ENCODE measurements around the gene TTC12.

The TTC12 gene, protein sequence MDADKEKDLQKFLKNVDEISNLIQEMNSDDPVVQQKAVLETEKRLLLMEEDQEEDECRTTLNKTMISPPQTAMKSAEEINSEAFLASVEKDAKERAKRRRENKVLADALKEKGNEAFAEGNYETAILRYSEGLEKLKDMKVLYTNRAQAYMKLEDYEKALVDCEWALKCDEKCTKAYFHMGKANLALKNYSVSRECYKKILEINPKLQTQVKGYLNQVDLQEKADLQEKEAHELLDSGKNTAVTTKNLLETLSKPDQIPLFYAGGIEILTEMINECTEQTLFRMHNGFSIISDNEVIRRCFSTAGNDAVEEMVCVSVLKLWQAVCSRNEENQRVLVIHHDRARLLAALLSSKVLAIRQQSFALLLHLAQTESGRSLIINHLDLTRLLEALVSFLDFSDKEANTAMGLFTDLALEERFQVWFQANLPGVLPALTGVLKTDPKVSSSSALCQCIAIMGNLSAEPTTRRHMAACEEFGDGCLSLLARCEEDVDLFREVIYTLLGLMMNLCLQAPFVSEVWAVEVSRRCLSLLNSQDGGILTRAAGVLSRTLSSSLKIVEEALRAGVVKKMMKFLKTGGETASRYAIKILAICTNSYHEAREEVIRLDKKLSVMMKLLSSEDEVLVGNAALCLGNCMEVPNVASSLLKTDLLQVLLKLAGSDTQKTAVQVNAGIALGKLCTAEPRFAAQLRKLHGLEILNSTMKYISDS

DNA sequence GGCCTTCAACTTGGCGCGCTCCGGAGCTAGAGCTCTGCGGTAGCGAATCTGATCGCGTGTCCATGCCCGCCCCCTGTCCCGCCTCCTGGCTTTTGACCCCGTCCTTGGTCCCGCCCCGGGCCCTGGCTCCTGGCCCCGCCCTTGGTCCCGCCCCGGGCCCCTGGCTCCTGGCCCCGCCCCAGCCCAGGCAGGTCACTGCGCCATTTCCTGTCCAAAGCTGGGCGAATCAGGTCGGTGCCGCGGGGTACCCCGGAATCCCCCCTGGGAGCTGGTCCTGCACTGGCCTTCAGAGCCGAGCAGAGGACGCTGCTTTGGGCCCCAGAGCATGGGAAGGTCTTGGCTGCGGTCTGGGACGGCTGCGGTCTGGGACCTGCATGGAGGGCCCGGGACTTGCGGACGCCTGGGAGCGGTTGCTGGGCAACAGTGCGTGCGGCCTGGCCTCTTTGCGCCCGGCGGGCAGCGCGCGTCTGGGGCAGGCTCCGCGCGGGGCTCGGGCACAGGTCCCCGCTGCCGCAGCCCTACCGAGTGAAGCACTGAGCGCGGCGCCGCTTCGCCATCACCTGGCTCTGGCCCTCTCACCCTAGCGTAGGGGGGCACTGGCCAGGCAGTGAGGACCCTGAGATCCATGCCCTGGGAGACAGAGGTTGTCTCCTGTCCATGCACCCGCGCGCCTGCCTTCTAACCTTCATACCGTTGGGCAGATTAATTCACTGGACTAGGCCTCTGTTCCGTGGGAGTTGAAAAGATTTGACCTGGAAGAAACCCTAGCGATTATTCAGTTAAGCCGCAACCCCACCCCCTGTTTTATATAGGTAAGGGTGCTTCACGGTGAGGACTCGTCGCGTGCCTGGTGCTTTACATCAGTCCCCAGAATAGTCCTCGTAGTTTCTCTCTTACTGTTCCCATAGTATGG lies at the start of gene TTC12:
TSS of gene TTC12 (plus strand) at position 195 of the 913 bp plus-strand sequence. CDS start 1,675 bp downstream, outside the sequence.
- peak; percentile 90 to 94 for DNase-seq (ENCODE audit: low read depth in 2 of 2)

DNA sequence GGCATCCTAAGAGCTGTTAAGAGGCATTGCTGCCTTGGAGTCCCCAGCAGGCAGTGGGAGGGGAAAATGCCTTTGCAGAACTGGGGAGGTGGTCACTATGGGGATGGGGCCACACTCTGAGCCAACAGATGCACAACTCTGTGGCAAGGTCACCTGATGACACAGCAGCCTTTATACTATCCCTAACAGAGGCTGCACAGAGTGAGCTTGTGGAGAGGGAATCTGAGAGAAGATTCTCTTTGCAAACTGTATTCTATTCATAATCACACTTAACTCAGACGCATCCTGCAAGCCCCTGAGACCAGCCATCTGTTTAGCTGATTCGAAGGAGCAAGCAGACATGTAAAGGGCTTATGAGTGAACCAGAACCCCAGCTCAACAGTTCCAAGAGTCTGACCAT lies 49.0 kb upstream of the TTC12 start:
- DNase-seq (ENCODE audit: low read depth in 2 of 2) = no peak

DNA sequence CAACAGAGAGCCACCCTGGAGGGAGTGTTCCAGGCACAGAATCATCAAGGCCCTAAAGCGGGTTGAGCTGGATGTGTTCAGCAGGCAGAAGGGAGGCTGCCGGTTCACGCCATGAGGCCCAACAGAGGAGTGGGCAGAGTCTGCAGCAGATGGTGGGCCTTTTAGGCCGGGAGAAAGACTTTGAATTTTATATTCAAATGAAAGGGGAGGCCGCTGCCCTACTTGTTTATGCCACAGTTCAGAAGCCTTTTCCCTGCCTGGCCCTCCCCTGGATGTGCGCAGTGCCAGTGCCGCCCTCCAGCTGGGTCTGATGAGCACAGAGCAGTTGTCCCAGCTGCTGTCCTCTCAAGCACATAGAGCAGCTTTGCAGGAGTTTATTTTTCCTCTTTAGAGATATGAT lies 46.9 kb upstream of the TTC12 start:
- no peak for DNase-seq (ENCODE audit: low read depth in 2 of 2)

DNA sequence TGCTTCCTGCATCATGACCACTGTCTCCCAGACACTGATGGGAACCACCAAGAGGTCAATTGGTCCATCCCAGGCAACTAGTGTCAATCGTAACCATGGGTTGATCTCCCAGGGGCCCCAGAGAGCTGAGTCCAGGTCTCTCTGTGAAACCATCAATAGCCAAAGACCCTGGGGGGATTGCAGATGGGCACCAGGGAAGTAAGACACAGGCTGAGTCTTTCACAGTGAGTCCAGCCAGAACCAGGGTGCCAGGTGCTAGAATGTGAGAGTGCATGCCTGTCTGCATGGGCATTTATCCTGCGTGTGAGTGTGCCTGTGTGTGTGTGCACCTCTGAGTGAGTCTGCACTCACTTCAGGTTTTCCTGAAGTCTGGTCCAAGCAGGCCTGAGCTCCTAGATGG lies 45.3 kb upstream of the TTC12 start:
- DNase-seq (ENCODE audit: low read depth in 2 of 2) = no peak

DNA sequence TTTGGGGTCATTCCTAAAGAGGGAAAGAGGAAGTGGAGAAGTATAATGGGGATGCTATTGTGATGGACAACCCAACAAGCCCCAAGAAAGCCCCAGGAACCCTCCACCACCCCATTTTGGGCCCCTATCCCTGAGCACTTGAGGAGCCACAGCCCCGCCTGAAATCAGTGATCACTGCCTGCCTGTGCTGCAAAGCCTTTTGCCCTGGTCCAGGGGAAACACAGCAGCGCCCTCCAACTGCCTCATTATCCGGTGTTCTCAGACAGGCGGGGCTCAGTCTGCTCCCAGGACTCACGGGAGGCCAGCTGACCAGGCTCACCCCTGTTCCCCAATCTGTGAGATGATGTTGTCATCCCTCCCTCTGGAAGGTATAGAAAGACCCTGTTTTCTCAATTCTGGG lies 44.7 kb upstream of the TTC12 start:
- DNase-seq (ENCODE audit: low read depth in 2 of 2) = no peak

DNA sequence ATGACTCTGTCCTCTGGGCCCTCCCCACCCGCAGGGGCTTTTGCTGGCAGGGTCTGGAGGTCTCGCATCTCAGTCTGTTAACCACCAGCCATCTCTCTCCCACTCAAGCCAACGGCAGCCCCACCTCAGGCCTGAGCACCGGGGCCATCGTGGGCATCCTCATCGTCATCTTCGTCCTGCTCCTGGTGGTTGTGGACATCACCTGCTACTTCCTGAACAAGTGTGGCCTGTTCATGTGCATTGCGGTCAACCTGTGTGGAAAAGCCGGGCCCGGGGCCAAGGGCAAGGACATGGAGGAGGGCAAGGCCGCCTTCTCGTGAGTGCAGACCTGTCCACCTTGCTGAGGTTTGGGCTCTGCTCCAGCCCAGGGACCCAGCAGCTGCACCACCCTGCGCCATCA lies 44.3 kb upstream of the TTC12 start:
- no peak for DNase-seq (ENCODE audit: low read depth in 2 of 2)

DNA sequence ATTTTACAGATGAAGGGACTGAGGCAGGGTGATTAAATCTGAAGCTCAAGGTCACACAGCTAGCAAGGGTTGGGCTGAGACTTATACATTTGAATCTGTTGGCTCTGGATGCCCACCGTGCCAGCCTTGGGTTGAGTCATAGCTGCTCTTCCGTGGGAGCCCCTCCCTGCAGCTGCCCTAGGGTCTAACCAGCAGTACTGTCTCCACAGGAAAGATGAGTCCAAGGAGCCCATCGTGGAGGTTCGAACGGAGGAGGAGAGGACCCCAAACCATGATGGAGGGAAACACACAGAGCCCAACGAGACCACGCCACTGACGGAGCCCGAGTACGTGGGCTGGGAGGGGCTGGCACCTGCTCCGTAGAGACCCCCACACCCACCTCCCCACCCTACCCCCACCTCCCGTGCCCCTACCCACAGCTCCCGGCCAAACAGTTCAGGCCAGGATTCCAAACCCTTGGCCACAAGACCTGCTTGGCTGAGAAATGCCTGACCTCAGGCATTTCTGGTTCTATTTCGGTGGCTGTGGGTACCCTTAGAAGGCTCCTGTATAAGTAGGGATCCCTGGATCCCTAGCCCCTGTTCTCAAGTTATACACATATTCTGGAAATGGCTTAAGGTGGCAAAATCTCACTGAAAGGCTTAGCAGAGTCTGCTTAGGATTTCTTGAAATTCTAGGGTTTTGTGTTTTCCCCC lies 42.7 kb upstream of the TTC12 start:
- DNase-seq (ENCODE audit: low read depth in 2 of 2) = no peak

DNA sequence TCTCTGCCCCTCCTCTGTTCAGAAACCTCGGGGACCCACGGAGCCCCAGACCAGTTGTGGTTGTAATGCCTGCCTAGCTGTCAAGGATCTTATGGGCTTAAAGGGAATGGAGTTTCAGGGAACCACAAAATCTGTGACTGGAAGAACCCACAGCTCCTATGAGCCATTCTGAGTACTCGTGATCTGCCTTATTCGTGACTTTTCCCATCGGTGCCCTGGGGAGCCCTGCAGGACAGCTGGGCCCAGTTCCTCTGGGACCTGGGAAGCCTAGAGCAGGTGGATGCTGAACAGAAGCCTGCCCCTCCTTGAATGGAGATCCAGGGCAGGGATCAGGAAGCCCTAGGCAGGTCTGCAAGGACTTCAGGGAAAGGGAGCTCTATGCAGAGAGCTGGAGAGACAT lies 42.1 kb upstream of the TTC12 start:
- no peak for DNase-seq (ENCODE audit: low read depth in 2 of 2)

DNA sequence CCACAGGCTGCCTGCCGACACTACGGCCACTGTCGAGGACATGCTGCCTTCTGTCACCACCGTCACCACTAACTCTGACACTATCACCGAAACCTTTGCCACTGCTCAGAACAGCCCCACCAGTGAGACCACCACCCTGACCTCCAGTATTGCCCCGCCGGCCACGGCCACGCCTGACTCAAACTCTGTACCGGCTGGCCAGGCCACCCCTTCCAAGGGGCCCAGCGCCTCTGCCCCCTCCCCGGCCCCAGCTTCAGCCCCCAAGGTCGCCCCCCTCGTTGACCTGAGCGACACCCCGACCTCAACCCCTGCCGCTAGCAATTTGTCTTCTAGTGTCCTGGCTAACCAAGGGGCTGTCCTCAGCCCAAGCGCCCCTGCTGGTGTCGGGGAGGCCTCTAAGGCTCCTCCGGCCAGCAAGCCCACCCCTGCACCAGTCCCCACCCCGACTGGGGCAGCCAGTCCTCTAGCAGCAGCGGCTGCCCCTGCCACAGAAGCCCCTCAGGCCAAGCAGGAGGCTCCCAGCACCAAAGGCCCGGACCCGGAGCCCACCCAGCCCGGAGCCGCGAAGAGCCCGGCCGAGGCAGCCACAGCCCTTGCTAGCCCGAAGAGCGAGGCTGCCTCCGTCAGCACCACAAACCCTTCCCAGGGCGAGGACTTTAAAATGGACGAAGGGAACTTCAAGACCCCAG lies 41.3 kb upstream of the TTC12 start:
- DNase-seq (ENCODE audit: low read depth in 2 of 2) = no peak

DNA sequence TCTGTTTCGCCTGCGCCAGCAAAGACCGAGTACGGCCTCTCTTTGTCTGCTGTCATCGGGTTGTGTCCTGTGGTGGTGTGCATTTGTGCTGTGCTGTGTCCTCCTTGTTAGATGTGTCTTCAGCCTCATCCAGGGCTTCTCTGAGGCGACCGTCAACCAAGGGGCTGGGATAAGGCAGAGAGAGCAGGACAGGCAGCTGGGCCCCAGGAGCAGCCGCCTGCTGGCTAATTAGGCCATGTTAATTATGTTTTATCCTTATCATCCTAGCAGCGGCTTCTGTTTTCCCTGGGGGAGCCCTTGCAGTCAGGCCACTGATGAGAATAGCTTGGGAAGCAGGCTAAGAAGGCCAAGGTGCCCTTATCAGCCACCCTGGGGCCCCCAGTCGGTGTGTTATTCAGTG lies 40.7 kb upstream of the TTC12 start:
- DNase-seq (ENCODE audit: low read depth in 2 of 2) = no peak

DNA sequence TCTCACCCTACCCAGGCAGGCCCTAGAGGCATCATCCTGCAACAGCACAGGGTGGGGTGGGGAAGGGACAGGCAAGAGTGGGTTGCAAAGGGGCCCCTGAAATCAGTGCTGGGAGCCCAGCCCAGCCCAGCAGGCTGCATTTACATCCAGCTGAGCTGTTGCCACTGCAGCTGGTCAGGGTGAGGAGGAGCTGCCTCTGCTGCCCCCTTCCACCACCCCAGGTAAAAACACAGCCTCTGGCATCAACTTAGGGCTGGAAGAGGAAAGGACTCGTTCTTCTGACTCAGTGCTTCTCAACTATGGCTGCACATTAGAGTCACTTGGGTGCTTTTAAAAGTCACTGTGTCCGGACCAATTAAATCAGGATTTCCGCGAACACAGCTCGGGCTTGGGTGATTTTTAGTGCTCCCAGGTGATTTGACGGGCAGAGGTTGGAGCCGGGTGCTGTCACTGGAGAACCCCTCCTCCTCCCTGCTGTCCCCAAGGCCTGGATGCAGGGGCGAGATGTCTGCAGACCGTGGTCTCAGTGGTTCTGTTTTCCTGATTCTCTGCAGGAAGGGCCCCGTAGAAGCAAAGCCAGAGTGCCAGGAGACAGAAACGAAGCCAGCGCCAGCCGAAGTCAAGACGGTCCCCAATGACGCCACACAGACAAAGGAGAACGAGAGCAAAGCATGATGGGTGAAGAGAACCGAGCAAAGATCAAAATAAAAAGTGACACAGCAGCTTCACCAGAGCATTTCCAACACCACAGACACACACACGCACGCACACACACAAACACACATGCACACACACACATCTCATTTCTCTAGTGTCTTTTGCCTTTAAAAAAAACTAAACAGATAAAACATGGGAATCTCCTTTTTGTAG lies 39.4 kb upstream of the TTC12 start:
- DNase-seq (ENCODE audit: low read depth in 2 of 2) = no peak

DNA sequence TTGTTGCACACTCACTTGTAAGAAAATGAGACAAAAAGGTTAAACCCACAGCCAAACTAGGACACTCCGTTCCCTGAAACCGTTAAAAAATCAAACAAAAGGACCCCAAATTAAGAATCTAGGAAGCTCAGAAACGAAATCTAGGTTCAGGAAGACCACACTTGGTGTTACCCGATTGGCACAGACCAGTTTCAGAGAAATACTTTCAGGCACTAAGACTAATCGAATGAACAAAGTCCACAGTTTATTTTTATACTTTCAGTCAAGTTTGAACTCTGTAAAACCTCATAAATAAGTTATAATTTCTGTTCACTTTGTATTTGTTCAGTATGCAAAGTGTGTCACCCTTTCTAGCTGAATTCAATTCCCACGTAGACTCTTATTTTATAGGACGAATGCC lies 38.8 kb upstream of the TTC12 start:
- no peak for DNase-seq (ENCODE audit: low read depth in 2 of 2)

DNA sequence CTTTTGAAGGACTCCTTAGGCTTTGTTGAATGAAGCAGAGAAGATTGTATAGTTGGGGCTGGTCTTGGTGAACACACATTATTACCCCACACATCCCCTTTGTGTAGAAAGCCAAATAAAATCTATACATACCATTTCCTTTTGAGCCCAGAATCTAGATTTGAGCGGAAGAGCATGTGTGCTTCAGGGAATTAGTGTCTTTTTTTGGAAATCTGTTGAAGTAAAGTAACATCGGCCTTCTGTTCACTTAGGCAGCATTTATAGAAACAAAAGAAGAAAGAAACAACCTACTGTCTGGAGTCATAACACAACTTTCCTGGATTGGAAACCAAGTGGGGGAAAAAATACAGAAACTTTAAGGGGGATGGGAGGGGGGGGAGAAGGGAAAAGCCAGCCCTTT lies 37.9 kb upstream of the TTC12 start:
- DNase-seq (ENCODE audit: low read depth in 2 of 2) = no peak

DNA sequence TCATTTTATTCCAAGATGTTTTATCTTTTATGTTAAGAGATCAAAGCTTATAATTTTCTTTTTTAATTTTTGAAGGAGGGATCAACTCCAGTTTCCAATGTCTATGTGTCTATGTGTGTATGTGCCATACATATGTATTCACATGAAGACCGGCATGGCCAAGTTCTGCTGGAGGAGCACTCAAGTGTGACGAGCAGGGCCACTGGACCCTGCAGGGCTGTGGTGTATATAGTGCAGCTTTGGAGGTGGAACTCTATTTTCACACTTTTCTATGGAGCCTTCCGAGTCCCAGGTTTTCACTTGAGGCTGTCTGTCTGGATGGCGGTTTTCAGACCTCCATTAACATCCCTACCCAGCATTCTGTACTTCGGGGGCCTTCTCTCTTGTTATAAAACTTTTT lies 36.5 kb upstream of the TTC12 start:
- DNase-seq (ENCODE audit: low read depth in 2 of 2) = no peak

DNA sequence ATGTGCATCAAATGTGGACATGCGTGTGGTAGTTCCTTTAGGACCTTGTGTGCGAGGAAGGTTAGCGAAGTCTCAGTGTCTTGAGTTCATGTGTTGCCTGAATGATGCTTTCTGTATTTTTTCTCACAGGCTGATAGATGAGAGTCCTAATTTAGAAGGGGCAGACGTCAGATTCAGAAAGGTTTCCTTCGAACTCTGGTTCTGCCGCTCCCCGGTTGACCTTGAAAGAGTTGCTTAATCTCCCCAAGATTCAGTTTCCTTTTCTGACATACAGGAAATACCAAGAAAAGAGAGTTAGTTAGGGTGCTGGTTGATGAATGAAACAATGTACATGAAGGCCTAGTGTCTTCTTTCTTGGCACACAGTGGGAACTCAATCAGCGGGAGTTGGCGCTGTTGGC lies 35.9 kb upstream of the TTC12 start:
- DNase-seq (ENCODE audit: low read depth in 2 of 2) = no peak

DNA sequence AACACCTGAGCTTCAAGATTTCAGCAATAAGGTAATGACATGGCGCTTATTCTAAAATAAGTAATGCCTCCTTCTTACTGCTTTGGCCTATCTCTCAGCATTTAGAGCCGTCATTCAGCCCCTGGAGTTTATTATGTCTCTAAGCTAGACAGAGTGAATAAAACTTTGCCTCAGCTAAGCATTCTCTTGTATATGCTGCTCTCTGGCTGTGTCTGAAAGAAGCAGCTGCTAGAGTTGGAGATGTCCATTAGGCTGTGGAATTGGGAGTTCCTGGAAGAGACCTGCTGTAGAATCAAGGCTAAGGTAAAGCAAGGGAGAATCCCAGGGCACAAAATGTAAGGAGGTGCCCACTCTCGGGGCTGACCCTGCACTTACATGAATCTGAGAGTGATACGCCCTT lies 35.5 kb upstream of the TTC12 start:
- DNase-seq (ENCODE audit: low read depth in 2 of 2) = no peak

DNA sequence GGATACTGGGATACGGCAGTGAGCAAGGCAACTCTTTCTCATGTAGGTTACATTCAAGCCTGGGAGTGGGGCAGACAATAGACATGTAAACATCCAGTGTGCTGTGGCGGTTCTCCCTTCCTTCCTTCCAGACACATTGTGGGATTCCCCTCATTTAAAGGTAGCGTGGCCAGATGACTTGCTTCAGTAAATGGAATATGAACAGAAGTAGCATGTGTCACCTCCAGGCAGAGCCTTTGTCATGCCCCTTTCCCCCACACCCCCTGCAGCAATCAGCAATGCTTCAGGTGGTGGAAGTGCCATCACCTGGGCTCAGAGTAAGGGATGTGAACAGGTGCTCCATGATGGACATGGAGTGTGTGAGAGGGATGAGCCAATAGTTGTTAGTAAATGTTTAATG lies 34.8 kb upstream of the TTC12 start:
- no peak for DNase-seq (ENCODE audit: low read depth in 2 of 2)

DNA sequence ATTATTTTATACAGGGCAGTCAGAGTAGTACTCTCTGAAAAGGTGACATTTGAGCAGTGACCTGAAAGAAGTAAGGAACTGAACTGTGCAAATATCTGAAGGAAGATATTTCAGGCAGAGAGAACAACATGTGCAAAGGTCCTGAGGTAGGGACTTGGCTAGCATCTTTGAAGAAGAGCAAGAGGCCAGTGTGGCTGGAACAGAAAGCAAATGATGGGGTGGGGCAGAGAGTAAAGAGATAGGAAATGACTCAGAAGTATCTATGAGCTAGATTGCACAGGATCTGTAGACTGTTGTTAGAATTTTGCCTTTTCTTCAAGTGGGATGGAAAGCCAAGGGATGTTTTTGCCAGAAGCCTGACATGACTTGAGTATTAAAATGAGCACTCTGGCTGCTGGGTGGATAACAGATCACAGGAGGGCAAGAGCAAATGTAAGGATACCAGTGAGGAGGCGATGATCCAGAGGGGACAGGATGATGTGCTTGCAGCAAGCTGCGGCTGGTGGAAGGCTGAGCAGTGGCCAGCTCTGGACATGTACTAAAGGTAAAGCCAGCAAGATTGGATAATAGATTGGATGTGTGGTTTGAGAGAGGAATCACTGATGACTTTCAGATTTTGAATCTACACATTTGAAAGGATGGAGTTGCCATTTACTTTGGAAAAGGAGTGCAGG lies 33.2 kb upstream of the TTC12 start:
- no peak for DNase-seq (ENCODE audit: low read depth in 2 of 2)

DNA sequence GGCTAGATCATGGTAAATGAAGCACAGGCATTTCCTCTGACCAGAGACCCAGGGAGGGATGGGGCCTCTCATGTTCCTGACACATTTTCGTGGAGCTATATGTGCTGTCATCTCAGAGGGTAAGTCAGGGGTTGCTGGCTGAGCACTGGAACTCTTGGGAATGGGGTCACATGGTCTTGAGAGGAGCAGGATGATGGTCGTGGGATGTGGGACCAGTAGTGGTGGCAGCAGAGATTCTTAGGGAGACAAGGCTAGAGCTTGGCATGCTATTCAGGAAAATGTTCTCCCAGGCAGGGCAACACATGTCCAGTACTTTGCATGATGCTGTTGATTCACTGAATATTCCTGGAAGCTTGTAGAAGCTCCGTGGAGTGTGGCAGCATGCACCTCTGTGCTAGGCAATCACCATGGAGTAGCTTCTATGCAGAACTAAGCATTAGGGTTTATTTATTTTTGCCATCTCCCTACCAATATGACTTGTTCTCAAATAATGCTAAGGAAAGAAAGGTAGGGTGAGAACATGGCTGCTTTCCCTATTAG lies 31.4 kb upstream of the TTC12 start:
- no peak for DNase-seq (ENCODE audit: low read depth in 2 of 2)
